GM12864 (cell line): Measurements from ENCODE around the gene RHOF.

Experiments
- DNase-seq: peaks from one replicate; pipeline ENCODE4 v3.0.0-alpha.2; 2011; ENCODE audit warnings: low read depth
- H3K4me3 ChIP-seq: 2 replicates; pipeline ENCODE4 v1.5.1; 2011; ENCODE audit warnings: mild to moderate bottlenecking, low read depth, low read length, control low read depth
- CTCF ChIP-seq: IDR thresholded peaks from 2 replicates; pipeline ENCODE4 v1.5.1; 2011; ENCODE audit warnings: low read depth, mild to moderate bottlenecking, moderate library complexity, low read length, control low read depth, inconsistent platforms; ENCODE audit errors: missing control alignments

Gene RHOF

GRCh38 chr12:121789800-121790728 is 3.4 kb downstream of the RHOF start:
- peak overlapping the region; percentile 43 for H3K4me3 ChIP-seq
- TF ChIP-seq CTCF: no peak
- DNase-seq: peak; percentile 78

GRCh38 chr12:121789233-121789781 is 4.2 kb downstream of the RHOF start:
- TF ChIP-seq CTCF: no peak
- H3K4me3 ChIP-seq: peak overlapping the region; percentile 43
- DNase-seq: no peak

- no peak for DNase-seq
- no peak overlapping the region; the same call in 1 of the 2 replicates for H3K4me3 ChIP-seq
- no peak for TF ChIP-seq CTCF
Observed at GRCh38 chr12:121788176-121788818, 5.2 kb downstream of the RHOF start.

GRCh38 chr12:121787063-121788025 is 6.1 kb downstream of the RHOF start:
- no peak for DNase-seq
- H3K4me3 ChIP-seq: no peak overlapping the region
- TF ChIP-seq CTCF: no peak

- no peak for TF ChIP-seq CTCF
- H3K4me3 ChIP-seq: no peak overlapping the region
- DNase-seq: no peak
Observed at GRCh38 chr12:121786440-121786825, 7.1 kb downstream of the RHOF start.

GRCh38 chr12:121784460-121784859 is 9.0 kb downstream of the RHOF start:
- TF ChIP-seq CTCF: no peak
- no peak overlapping the region for H3K4me3 ChIP-seq
- no peak for DNase-seq
